Measurements from ENCODE around the gene PCDHGB2. TPM values are rescaled to one million over a fixed set of nuclear protein-coding genes. Genes with fewer than 3 reads are reported as not detected.
A peak's percentile ranks its signal among the peaks of the same experiment; 100 is the strongest.

The PCDHGB2 gene
- total RNA-seq, 4 donors from 2014 or later: 3.2 to 5.7 (median 4.1) TPM

GRCh38 chr5:141356950-141357349, 2.8 kb upstream of the PCDHGB2 start:
- Histone ChIP-seq H3K27ac (replicated peaks in 1 of 4) (no peak overlapping the region), H3K4me3 (no peak overlapping the region), H3K27me3 (peaks cover 0 to 14% (median 0%) of the 10 kb centered on the region in 4 donors), H3K9me3 (peaks cover 10 to 98% (median 95%) of the 10 kb centered on the region in 4 donors), H3K4me1 (no peaks in the 10 kb centered on the region), H3K36me3 (no peaks in the 10 kb centered on the region)
- intact Hi-C loops (cut with DNase I): loop anchor here (10.0 kb wide), 1 partner anchor 208 kb away; no protein-coding TSS in a partner anchor
- DNase-seq (ENCODE audit: extremely low spot score): no peak
- 61% methylated on average over 4 of the region's 19 CpGs for WGBS
- TF ChIP-seq CTCF (IDR thresholded peaks at IDR 0.05) (no peak), EP300 (IDR thresholded peaks at IDR 0.05) (no peak), POLR2AphosphoS5 (IDR thresholded peaks at IDR 0.05) (no peak), POLR2A (IDR thresholded peaks at IDR 0.05; ENCODE audit: low read depth) (no peak)

- Histone ChIP-seq H3K36me3 (no peaks in the 10 kb centered on the region), H3K27me3 (peaks cover 0 to 35% (median 0%) of the 10 kb centered on the region in 4 donors), H3K27ac (replicated peaks in 1 of 4) (no peak overlapping the region), H3K4me3 (no peak overlapping the region), H3K4me1 (no peaks in the 10 kb centered on the region), H3K9me3 (peaks cover 14 to 100% (median 98%) of the 10 kb centered on the region in 4 donors)
- DNase-seq (ENCODE audit: extremely low spot score): no peak
- TF ChIP-seq CTCF (IDR thresholded peaks at IDR 0.05): no peak
- TF ChIP-seq POLR2A (IDR thresholded peaks at IDR 0.05; ENCODE audit: low read depth): no peak
- TF ChIP-seq POLR2AphosphoS5 (IDR thresholded peaks at IDR 0.05): no peak
- no peak for TF ChIP-seq EP300 (IDR thresholded peaks at IDR 0.05)
- WGBS: 47% methylated on average over 13 of the region's 15 CpGs
- intact Hi-C loops (cut with DNase I): no loop called here
Observed at GRCh38 chr5:141360685-141361084, 891 bp downstream of the PCDHGB2 start.

- no peak for DNase-seq (ENCODE audit: extremely low spot score)
- no peaks in the 10 kb centered on the region for H3K36me3 ChIP-seq
- H3K27me3 ChIP-seq: peaks cover 0 to 43% (median 0%) of the 10 kb centered on the region in 4 donors
- intact Hi-C loops (cut with DNase I): no loop called here
- no peak overlapping the region for H3K4me3 ChIP-seq
- TF ChIP-seq POLR2AphosphoS5 (IDR thresholded peaks at IDR 0.05) (no peak), EP300 (IDR thresholded peaks at IDR 0.05) (no peak), POLR2A (IDR thresholded peaks at IDR 0.05; ENCODE audit: low read depth) (no peak), CTCF (IDR thresholded peaks at IDR 0.05) (no peak)
- no peaks in the 10 kb centered on the region for H3K4me1 ChIP-seq
- H3K27ac ChIP-seq (replicated peaks in 1 of 4): no peak overlapping the region
- peaks cover 5 to 100% (median 98%) of the 10 kb centered on the region in 4 donors for H3K9me3 ChIP-seq
Observed at GRCh38 chr5:141362719-141363118, 2.9 kb downstream of the PCDHGB2 start.

GRCh38 chr5:141363952-141364660, 4.3 kb downstream of the PCDHGB2 start, which contains the start of gene PCDHGA5:
TSS of gene PCDHGA5 (plus strand) at chr5:141364162. CDS start at chr5:141364331, 169 bp downstream.
- Histone ChIP-seq H3K9me3 (peaks cover 5 to 100% (median 97%) of the 10 kb centered on the region in 4 donors), H3K4me1 (no peaks in the 10 kb centered on the region), H3K36me3 (no peaks in the 10 kb centered on the region), H3K27me3 (peaks cover 0 to 43% (median 0%) of the 10 kb centered on the region in 4 donors), H3K27ac (replicated peaks in 1 of 4) (no peak within 1 kb of the TSS), H3K4me3 (peak within 1 kb of the TSS; percentile 14 to 31 (median 28))
- intact Hi-C loops (cut with DNase I): no loop called here
- WGBS: 19% methylated on average over 31 of the region's 34 CpGs
- no peak for DNase-seq (ENCODE audit: extremely low spot score)
- TF ChIP-seq POLR2AphosphoS5 (IDR thresholded peaks at IDR 0.05) (no peak), CTCF (IDR thresholded peaks at IDR 0.05) (peak in 1 of 3 experiments; percentile 3)

Measured in esophagus muscularis mucosa (tissue), 4 donors.